HL-60 (cell line): ENCODE measurements around the gene ZNRF4.

ENCODE experiments used
- DNase-seq, 2 experiments: peaks; one replicate each; pipeline ENCODE4 v3.0.0-alpha.2; 2010 to 2020; ENCODE audit warnings: low read depth in 1 of 2, low spot score in 1 of 2
- H3K27ac ChIP-seq: fragments of 250-450 bp; sonication (Bioruptor Pico); replicated peaks from 2 replicates; pipeline ENCODE4 v1.5.1; 2020; ENCODE audit warnings: mild to moderate bottlenecking, moderate library complexity
- H3K27me3 ChIP-seq: fragments of 250-450 bp; sonication (Bioruptor Pico); 2 replicates; pipeline ENCODE4 v1.5.1; 2021; ENCODE audit warnings: mild to moderate bottlenecking, moderate library complexity; ENCODE audit not compliant: insufficient read depth, poor library complexity, severe bottlenecking
- H3K4me3 ChIP-seq: replicated peaks from 2 replicates; pipeline ENCODE4 v1.5.1; 2011; ENCODE audit warnings: mild to moderate bottlenecking, control low read depth, low read length; ENCODE audit not compliant: insufficient read depth
- GABPA ChIP-seq: IDR thresholded peaks from 2 replicates; pipeline ENCODE4 v1.6.1; 2012; ENCODE audit warnings: low read depth
- POLR2AphosphoS5 ChIP-seq: IDR thresholded peaks from 2 replicates; pipeline ENCODE4 v1.6.1; 2012; ENCODE audit warnings: low read depth
- SPI1 ChIP-seq: IDR thresholded peaks from 2 replicates; pipeline ENCODE4 v1.6.1; 2012; ENCODE audit warnings: low read depth, mild to moderate bottlenecking, borderline replicate concordance
- TF ChIP-seq, protein P1 (sequence below): IDR thresholded peaks from 2 replicates; pipeline ENCODE4 v1.6.1; 2012; ENCODE audit warnings: low read depth; ENCODE audit not compliant: insufficient replicate concordance
- TF ChIP-seq, protein P2 (sequence below): IDR thresholded peaks from one replicate; pipeline ENCODE4 v1.5.1; 2011; ENCODE audit warnings: low read length, control low read depth, inconsistent platforms; ENCODE audit not compliant: insufficient read depth

ZNRF4 gene

DNA sequence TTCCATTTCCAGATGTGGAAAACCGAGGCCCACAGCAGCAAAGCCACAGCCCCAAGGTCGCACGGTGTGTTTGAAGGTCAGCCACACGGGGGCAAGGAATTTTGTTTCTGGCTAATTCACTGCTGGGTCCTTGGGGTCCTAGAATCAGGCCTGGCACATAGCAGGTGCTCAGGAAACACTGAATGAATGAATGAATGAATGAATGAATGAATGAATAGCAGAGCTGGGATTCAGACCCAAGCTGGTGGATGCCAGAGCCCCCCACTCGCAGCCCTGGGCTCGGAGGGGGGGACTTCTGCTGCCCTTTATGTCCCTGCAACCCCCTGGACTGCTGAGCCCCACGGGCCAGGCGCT, 37.0 kb downstream of the ZNRF4 start:
- TF ChIP-seq, protein P1, sequence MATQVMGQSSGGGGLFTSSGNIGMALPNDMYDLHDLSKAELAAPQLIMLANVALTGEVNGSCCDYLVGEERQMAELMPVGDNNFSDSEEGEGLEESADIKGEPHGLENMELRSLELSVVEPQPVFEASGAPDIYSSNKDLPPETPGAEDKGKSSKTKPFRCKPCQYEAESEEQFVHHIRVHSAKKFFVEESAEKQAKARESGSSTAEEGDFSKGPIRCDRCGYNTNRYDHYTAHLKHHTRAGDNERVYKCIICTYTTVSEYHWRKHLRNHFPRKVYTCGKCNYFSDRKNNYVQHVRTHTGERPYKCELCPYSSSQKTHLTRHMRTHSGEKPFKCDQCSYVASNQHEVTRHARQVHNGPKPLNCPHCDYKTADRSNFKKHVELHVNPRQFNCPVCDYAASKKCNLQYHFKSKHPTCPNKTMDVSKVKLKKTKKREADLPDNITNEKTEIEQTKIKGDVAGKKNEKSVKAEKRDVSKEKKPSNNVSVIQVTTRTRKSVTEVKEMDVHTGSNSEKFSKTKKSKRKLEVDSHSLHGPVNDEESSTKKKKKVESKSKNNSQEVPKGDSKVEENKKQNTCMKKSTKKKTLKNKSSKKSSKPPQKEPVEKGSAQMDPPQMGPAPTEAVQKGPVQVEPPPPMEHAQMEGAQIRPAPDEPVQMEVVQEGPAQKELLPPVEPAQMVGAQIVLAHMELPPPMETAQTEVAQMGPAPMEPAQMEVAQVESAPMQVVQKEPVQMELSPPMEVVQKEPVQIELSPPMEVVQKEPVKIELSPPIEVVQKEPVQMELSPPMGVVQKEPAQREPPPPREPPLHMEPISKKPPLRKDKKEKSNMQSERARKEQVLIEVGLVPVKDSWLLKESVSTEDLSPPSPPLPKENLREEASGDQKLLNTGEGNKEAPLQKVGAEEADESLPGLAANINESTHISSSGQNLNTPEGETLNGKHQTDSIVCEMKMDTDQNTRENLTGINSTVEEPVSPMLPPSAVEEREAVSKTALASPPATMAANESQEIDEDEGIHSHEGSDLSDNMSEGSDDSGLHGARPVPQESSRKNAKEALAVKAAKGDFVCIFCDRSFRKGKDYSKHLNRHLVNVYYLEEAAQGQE, result no peak
- TF ChIP-seq SPI1 (no peak), GABPA (no peak), POLR2AphosphoS5 (no peak)
- TF ChIP-seq, protein P2, sequence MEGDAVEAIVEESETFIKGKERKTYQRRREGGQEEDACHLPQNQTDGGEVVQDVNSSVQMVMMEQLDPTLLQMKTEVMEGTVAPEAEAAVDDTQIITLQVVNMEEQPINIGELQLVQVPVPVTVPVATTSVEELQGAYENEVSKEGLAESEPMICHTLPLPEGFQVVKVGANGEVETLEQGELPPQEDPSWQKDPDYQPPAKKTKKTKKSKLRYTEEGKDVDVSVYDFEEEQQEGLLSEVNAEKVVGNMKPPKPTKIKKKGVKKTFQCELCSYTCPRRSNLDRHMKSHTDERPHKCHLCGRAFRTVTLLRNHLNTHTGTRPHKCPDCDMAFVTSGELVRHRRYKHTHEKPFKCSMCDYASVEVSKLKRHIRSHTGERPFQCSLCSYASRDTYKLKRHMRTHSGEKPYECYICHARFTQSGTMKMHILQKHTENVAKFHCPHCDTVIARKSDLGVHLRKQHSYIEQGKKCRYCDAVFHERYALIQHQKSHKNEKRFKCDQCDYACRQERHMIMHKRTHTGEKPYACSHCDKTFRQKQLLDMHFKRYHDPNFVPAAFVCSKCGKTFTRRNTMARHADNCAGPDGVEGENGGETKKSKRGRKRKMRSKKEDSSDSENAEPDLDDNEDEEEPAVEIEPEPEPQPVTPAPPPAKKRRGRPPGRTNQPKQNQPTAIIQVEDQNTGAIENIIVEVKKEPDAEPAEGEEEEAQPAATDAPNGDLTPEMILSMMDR, result no peak
- H3K27me3 ChIP-seq, result peaks cover 11% of the 10 kb centered on the region
- no peak for DNase-seq
- H3K4me3 ChIP-seq, result no peak overlapping the region
- H3K27ac ChIP-seq, result no peak overlapping the region

DNA sequence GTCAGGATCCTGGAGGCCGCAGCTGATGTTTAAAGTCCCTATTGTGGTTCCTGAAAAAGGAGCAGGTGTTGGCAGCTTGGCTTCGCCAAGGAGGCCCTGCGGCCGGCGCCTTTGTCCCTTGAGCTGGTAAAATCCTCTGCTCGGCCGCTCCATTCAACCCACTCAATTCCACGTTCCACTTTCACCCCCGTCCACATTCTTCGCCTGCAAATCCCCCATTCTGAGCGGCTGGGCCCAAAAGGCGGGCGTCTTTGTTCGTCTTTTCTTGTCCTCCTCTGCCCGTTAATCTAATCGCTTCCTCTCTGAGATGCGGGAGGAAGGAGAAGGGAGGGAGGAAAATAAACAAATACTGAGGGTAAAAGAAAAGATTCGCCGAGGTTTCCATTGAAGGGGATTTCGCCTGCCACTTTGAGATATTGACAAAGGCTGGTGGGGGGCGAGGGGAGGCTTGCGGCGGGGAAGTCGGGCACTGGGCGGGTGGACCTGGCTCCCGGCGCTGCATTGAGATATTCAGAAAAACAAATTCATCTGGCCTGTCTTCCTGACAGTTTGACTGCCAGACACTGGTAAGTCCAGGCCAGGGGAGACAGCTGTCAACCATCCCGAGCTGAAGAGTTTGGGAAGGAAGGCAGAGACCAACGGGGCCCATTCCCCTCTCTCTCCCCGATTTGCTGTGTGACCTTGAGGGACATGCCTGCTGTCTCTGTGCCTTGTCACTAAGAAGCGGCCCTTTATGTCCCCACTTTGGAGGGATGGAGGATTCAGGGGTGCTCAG, 37.6 kb downstream of the ZNRF4 start:
- no peak overlapping the region for H3K27ac ChIP-seq
- TF ChIP-seq, protein P1, result no peak
- no peak for TF ChIP-seq SPI1
- TF ChIP-seq, protein P2, result no peak
- no peak for TF ChIP-seq GABPA
- TF ChIP-seq POLR2AphosphoS5, result no peak
- no peak overlapping the region for H3K4me3 ChIP-seq
- no peak for DNase-seq
- peaks cover 11% of the 10 kb centered on the region for H3K27me3 ChIP-seq

DNA sequence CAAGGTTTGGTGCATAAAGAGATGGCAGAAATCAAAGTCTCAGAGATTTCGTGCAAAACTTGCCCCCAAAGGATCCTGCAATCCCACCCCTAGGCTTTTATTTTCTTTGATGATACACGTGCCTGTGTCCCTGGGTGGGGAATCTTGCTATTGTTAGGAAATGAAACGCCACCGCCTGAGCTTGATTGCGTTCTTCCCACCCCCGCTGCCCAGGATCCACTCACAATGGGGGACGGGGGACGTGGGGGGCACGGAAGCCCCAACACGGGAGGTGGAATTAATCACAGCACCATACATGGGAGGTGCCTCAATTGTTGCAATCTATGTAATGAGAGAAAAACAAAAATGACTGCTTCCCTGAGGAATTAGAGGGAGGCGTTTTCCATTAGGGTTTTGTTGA, 39.6 kb downstream of the ZNRF4 start:
- H3K27me3 ChIP-seq, result peaks cover 11% of the 10 kb centered on the region
- TF ChIP-seq, protein P2, result no peak
- TF ChIP-seq POLR2AphosphoS5 (no peak), GABPA (no peak), SPI1 (no peak)
- TF ChIP-seq, protein P1, result no peak

More for the DNA sequence above, 39.6 kb downstream of the ZNRF4 start:
- Histone ChIP-seq H3K4me3 (no peak overlapping the region), H3K27ac (no peak overlapping the region)
- DNase-seq, result no peak
